ENCODE data around the gene ALDH16A1. TPM values are rescaled to one million over a fixed set of nuclear protein-coding genes. Genes with fewer than 3 reads are reported as not detected.
A peak's percentile ranks its signal among the peaks of the same experiment; 100 is the strongest.
"Not testable (repeated sequence)": the region's sequence is repeated elsewhere in the genome, so short reads cannot be mapped to it uniquely, and the experiment has no call there.

ALDH16A1 gene
- total RNA-seq, 1 donor from 2014 or later, result 29.7 TPM

GRCh38 chr19:49439836-49440235 lies 13.2 kb upstream of the ALDH16A1 start:
- DNase-seq (ENCODE audit: low spot score), result no peak
- ATAC-seq, result no peak

GRCh38 chr19:49440439-49441209 lies 12.4 kb upstream of the ALDH16A1 start:
- DNase-seq (ENCODE audit: low spot score), result no peak
- no peak for ATAC-seq

- DNase-seq (ENCODE audit: low spot score) (no peak), ATAC-seq (no peak)
Observed at GRCh38 chr19:49441210-49441959, 11.6 kb upstream of the ALDH16A1 start, which contains the start of gene SLC17A7. Gene SLC17A7 (minus strand): TSS chr19:49441527. CDS start chr19:49441379, 148 bp downstream.

GRCh38 chr19:49441960-49442350 lies 11.1 kb upstream of the ALDH16A1 start:
- ATAC-seq (no peak), DNase-seq (ENCODE audit: low spot score) (no peak)

- ATAC-seq (no peak), DNase-seq (ENCODE audit: low spot score) (peak; percentile 60)
Observed at GRCh38 chr19:49442354-49442753, 10.7 kb upstream of the ALDH16A1 start.

- ATAC-seq, result peak; percentile 78
- DNase-seq (ENCODE audit: low spot score), result peak; percentile 93
Observed at GRCh38 chr19:49442771-49443365, 10.2 kb upstream of the ALDH16A1 start.

- peak; percentile 89 for ATAC-seq
- DNase-seq (ENCODE audit: low spot score), result peak; percentile 92
Observed at GRCh38 chr19:49443366-49444099, 9.5 kb upstream of the ALDH16A1 start.

GRCh38 chr19:49444100-49444700 lies 8.8 kb upstream of the ALDH16A1 start:
- ATAC-seq; DNase-seq (ENCODE audit: low spot score): not testable (repeated sequence)

- DNase-seq (ENCODE audit: low spot score), result no peak
- ATAC-seq, result no peak
Observed at GRCh38 chr19:49445997-49446396, 7.0 kb upstream of the ALDH16A1 start.

GRCh38 chr19:49447485-49448431 lies 5.3 kb upstream of the ALDH16A1 start:
- DNase-seq (ENCODE audit: low spot score) (no peak), ATAC-seq (no peak)

GRCh38 chr19:49448432-49448786 lies 4.6 kb upstream of the ALDH16A1 start:
- ATAC-seq, result no peak
- no peak for DNase-seq (ENCODE audit: low spot score)

- DNase-seq (ENCODE audit: low spot score), result no peak
- ATAC-seq, result no peak
Observed at GRCh38 chr19:49450405-49450804, 2.6 kb upstream of the ALDH16A1 start.

- DNase-seq (ENCODE audit: low spot score) (peak; percentile 97), ATAC-seq (peak; percentile 77)
Observed at GRCh38 chr19:49451430-49452181, 1.4 kb upstream of the ALDH16A1 start, which contains the start of gene PIH1D1. Gene PIH1D1 (minus strand): TSS chr19:49451814. CDS start chr19:49451574, 240 bp downstream.

- DNase-seq (ENCODE audit: low spot score), result no peak
- no peak for ATAC-seq
Observed at GRCh38 chr19:49453757-49454240, 774 bp downstream of the ALDH16A1 start.

- DNase-seq (ENCODE audit: low spot score), result no peak
- no peak for ATAC-seq
Observed at GRCh38 chr19:49455773-49456172, 2.7 kb downstream of the ALDH16A1 start.

GRCh38 chr19:49456326-49456725 lies 3.3 kb downstream of the ALDH16A1 start:
- no peak for DNase-seq (ENCODE audit: low spot score)
- no peak for ATAC-seq

- ATAC-seq (no peak), DNase-seq (ENCODE audit: low spot score) (no peak)
Observed at GRCh38 chr19:49458567-49458903, 5.5 kb downstream of the ALDH16A1 start.

- ATAC-seq, result no peak
- DNase-seq (ENCODE audit: low spot score), result no peak
Observed at GRCh38 chr19:49459388-49459787, 6.4 kb downstream of the ALDH16A1 start.

GRCh38 chr19:49461130-49461529 lies 8.1 kb downstream of the ALDH16A1 start:
- DNase-seq (ENCODE audit: low spot score); ATAC-seq: not testable (repeated sequence)
